ENCODE measurements around the gene ZNF787.

- TF ChIP-seq EP300 (IDR thresholded peaks at IDR 0.05; ENCODE audit: borderline replicate concordance in 1 of 2, low read depth in 2 of 2, low read length in 2 of 2) (no peak), POLR2A (IDR thresholded peaks at IDR 0.05; ENCODE audit: control extremely low read depth in 1 of 2, low read depth in 2 of 2, low read length in 2 of 2) (no peak), CTCF (IDR thresholded peaks at IDR 0.05; ENCODE audit: control extremely low read depth in 1 of 3, insufficient read depth in 1 of 3, low read depth in 1 of 3, low read length in 3 of 3) (no peak), KDM5A (IDR thresholded peaks at IDR 0.05; ENCODE audit: low read length) (no peak)
Observed at GRCh38 chr19:56091066-56091490, 30.0 kb downstream of the ZNF787 start.

Measured in H1 (cell line).